HFFc6 (cell line): ENCODE results near the gene SRPK2. TPM values are rescaled to one million over a fixed set of nuclear protein-coding genes. Genes with fewer than 3 reads are reported as not detected.
"Not testable (repeated sequence)": the region's sequence is repeated elsewhere in the genome, so short reads cannot be mapped to it uniquely, and the experiment has no call there.

Experiments
- DNase-seq: peaks from one replicate; pipeline ENCODE4 v3.0.0-alpha.2; 2018
- H3K27ac Mint-ChIP-seq: 2 replicates; pipeline ENCODE4 v1.8.0; 2020; ENCODE audit warnings: mild to moderate bottlenecking, mixed read lengths
- H3K27me3 Mint-ChIP-seq: 2 replicates; pipeline ENCODE4 v1.8.0; 2021; ENCODE audit warnings: mild to moderate bottlenecking, moderate library complexity, mixed read lengths; ENCODE audit not compliant: insufficient read depth
- H3K36me3 Mint-ChIP-seq: 2 replicates; pipeline ENCODE4 v1.8.0; 2021; ENCODE audit warnings: low read depth, mixed read lengths
- H3K4me1 Mint-ChIP-seq: 2 replicates; pipeline ENCODE4 v1.8.0; 2020; ENCODE audit warnings: low read depth, mixed read lengths
- H3K4me3 Mint-ChIP-seq: 2 replicates; pipeline ENCODE4 v1.8.0; 2020; ENCODE audit warnings: mild to moderate bottlenecking, moderate library complexity, mixed read lengths
- H3K9me3 Mint-ChIP-seq: 2 replicates; pipeline ENCODE4 v1.8.0; 2020; ENCODE audit warnings: mild to moderate bottlenecking, mixed read lengths
- CTCF ChIP-seq: fragments of 200-600 bp; sonication (generic); IDR thresholded peaks from 2 replicates; pipeline ENCODE4 v1.5.0; 2021; ENCODE audit warnings: antibody characterized with exemption, mild to moderate bottlenecking
- total RNA-seq, 6 experiments: library from RNA; stranded (reverse); fragmentation: NEBNext Ultra II Directional; extraction: Animal tissue kit (Norgen Biotek cat#: 25700); gene quantifications; 2 replicates in 1 of 6; 3 replicates in 5 of 6; pipeline ENCODE4 v1.2.3, GENCODE V29; 2021

The SRPK2 gene
- total RNA-seq, 6 experiments from 2014 or later: 45.2 to 49.3 (median 46.7) TPM

- no peak for TF ChIP-seq CTCF
- Mint-ChIP-seq H3K9me3 (no peaks in the 10 kb centered on the region), H3K4me3 (no peak overlapping the region), H3K27me3 (no peaks in the 10 kb centered on the region; the same call in 1 of the 2 replicates), H3K4me1 (peaks cover 25% of the 10 kb centered on the region), H3K36me3 (peaks cover 22% of the 10 kb centered on the region), H3K27ac (no peak overlapping the region)
- no peak for DNase-seq
Observed at GRCh38 chr7:105195891-105196290, 192.8 kb downstream of the SRPK2 start.

GRCh38 chr7:105194959-105195358 lies 193.8 kb downstream of the SRPK2 start:
- H3K4me1 Mint-ChIP-seq: peaks cover 35% of the 10 kb centered on the region
- not testable (repeated sequence) for H3K9me3 Mint-ChIP-seq, H3K4me3 Mint-ChIP-seq, H3K27me3 Mint-ChIP-seq, H3K27ac Mint-ChIP-seq, DNase-seq
- H3K36me3 Mint-ChIP-seq: peaks cover 16% of the 10 kb centered on the region

- Mint-ChIP-seq H3K4me1 (peaks cover 35% of the 10 kb centered on the region), H3K9me3 (no peaks in the 10 kb centered on the region), H3K27me3 (no peaks in the 10 kb centered on the region; the same call in none of the 2 replicates)
Observed at GRCh38 chr7:105191331-105191730, 197.4 kb downstream of the SRPK2 start.

GRCh38 chr7:105189859-105190492 lies 198.7 kb downstream of the SRPK2 start:
- peaks cover 12% of the 10 kb centered on the region for H3K36me3 Mint-ChIP-seq

More at GRCh38 chr7:105191331-105191730, 197.4 kb downstream of the SRPK2 start:
- Mint-ChIP-seq H3K36me3 (peaks cover 12% of the 10 kb centered on the region), H3K27ac (no peak overlapping the region), H3K4me3 (no peak overlapping the region)
- TF ChIP-seq CTCF: no peak
- DNase-seq: no peak

GRCh38 chr7:105188201-105188600 lies 200.5 kb downstream of the SRPK2 start:
- no peak for TF ChIP-seq CTCF
- no peak overlapping the region for H3K27ac Mint-ChIP-seq
- H3K4me3 Mint-ChIP-seq: no peak overlapping the region
- H3K9me3 Mint-ChIP-seq: no peaks in the 10 kb centered on the region
- peaks cover 8% of the 10 kb centered on the region for H3K36me3 Mint-ChIP-seq
- no peaks in the 10 kb centered on the region; the same call in none of the 2 replicates for H3K27me3 Mint-ChIP-seq
- no peak for DNase-seq
- peaks cover 35% of the 10 kb centered on the region for H3K4me1 Mint-ChIP-seq

More at GRCh38 chr7:105189859-105190492, 198.7 kb downstream of the SRPK2 start:
- Mint-ChIP-seq H3K4me3 (no peak overlapping the region), H3K27me3 (no peaks in the 10 kb centered on the region; the same call in none of the 2 replicates), H3K4me1 (peaks cover 35% of the 10 kb centered on the region), H3K9me3 (no peaks in the 10 kb centered on the region), H3K27ac (no peak overlapping the region)
- no peak for DNase-seq
- no peak for TF ChIP-seq CTCF

GRCh38 chr7:105187302-105188169 lies 201.2 kb downstream of the SRPK2 start:
- Mint-ChIP-seq H3K27ac (no peak overlapping the region), H3K27me3 (no peaks in the 10 kb centered on the region; the same call in none of the 2 replicates), H3K36me3 (peaks cover 1% of the 10 kb centered on the region; the same call in 1 of the 2 replicates), H3K4me1 (peaks cover 35% of the 10 kb centered on the region), H3K9me3 (no peaks in the 10 kb centered on the region), H3K4me3 (no peak overlapping the region)
- DNase-seq: no peak
- no peak for TF ChIP-seq CTCF
